Measurements from ENCODE around the gene EXPH5. TPM values are rescaled to one million over a fixed set of nuclear protein-coding genes. Genes with fewer than 3 reads are reported as not detected.

EXPH5 gene
- total and polyA plus RNA-seq, 2 experiments from 2014 or later, result not detected

DNA sequence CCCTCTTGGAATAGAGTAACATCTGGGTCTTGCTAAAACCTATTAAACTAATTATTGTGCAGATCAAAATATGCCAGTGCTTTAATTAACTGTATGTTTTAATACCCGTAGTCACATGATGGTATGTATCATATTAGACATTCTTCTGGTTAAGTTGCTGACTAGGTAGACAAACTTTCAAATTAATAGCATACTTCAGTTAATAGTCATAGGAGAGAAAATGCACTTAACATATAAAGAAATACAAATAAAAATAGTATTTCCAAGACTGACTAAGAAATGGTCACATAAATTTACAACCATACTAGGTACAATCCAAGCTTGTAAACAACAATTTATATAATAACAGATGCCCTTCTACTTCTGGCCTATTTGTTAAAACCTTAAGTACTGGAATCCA, 7.6 kb upstream of the EXPH5 start:
- TF ChIP-seq EZH2phosphoT487 (IDR thresholded peaks at IDR 0.05; ENCODE audit: insufficient read depth, low read depth) (no peak), EZH2 (IDR thresholded peaks at IDR 0.05; ENCODE audit: insufficient read depth, poor library complexity, severe bottlenecking) (no peak)
- H3K4me1 ChIP-seq (ENCODE audit: insufficient read depth), result peaks cover 4% of the 10 kb centered on the region; the same call in 1 of the 2 replicates
- H3K27me3 ChIP-seq (replicated peaks; ENCODE audit: insufficient read depth), result peaks cover 23% of the 10 kb centered on the region
- no peak overlapping the region for H3K4me2 ChIP-seq (ENCODE audit: unreplicated experiment)
- H3K4me3 ChIP-seq, result no peak overlapping the region
- WGBS, 2 experiments (ENCODE audit: low coverage in 1 of 2, low lambda C conversion rate in 2 of 2, missing lambda C conversion rate in 2 of 2), result 17 to 18% methylated on average over 1 of the region's 1 CpG
- H3K9ac ChIP-seq, result no peak overlapping the region
- no peaks in the 10 kb centered on the region for H3K79me2 ChIP-seq (ENCODE audit: insufficient read depth)
- no peak overlapping the region for H3K27ac ChIP-seq
- no peaks in the 10 kb centered on the region for H3K36me3 ChIP-seq (ENCODE audit: low read depth)
- H3K9me2 ChIP-seq (ENCODE audit: insufficient read depth), result no peaks in the 10 kb centered on the region
- H3K9me3 ChIP-seq (ENCODE audit: low read depth), result no peaks in the 10 kb centered on the region
- peak; percentile 33 for DNase-seq
- no peaks in the 10 kb centered on the region for H3F3A ChIP-seq (ENCODE audit: insufficient read depth)
- in situ Hi-C loops (cut with MboI), result no loop called here
- H2AFZ ChIP-seq, result no peak overlapping the region
- no peaks in the 10 kb centered on the region for H4K20me1 ChIP-seq (ENCODE audit: insufficient read depth)

- no peak overlapping the region for H3K4me3 ChIP-seq
- WGBS, 2 experiments (ENCODE audit: low coverage in 1 of 2, low lambda C conversion rate in 2 of 2, missing lambda C conversion rate in 2 of 2), result 79 to 89% methylated on average over 2 of the region's 2 CpGs
- no peaks in the 10 kb centered on the region for H3K36me3 ChIP-seq (ENCODE audit: low read depth)
- no peak overlapping the region for H3K9ac ChIP-seq
- H2AFZ ChIP-seq, result no peak overlapping the region
- in situ Hi-C loops (cut with MboI), result no loop called here
- H4K20me1 ChIP-seq (ENCODE audit: insufficient read depth), result no peaks in the 10 kb centered on the region
- no peaks in the 10 kb centered on the region for H3K9me2 ChIP-seq (ENCODE audit: insufficient read depth)
- no peaks in the 10 kb centered on the region for H3K9me3 ChIP-seq (ENCODE audit: low read depth)
- no peak overlapping the region for H3K27ac ChIP-seq
- DNase-seq, result no peak
- no peak for TF ChIP-seq EZH2 (IDR thresholded peaks at IDR 0.05; ENCODE audit: insufficient read depth, poor library complexity, severe bottlenecking)
- H3F3A ChIP-seq (ENCODE audit: insufficient read depth), result no peaks in the 10 kb centered on the region
- peaks cover 32% of the 10 kb centered on the region for H3K27me3 ChIP-seq (replicated peaks; ENCODE audit: insufficient read depth)
- H3K4me1 ChIP-seq (ENCODE audit: insufficient read depth), result peaks cover 4% of the 10 kb centered on the region; the same call in 1 of the 2 replicates
- no peak overlapping the region for H3K4me2 ChIP-seq (ENCODE audit: unreplicated experiment)
- H3K79me2 ChIP-seq (ENCODE audit: insufficient read depth), result no peaks in the 10 kb centered on the region
Observed at GRCh38 chr11:108599978-108600377, 6.4 kb upstream of the EXPH5 start.

- Histone ChIP-seq H2AFZ (no peak overlapping the region), H3K4me1 (ENCODE audit: insufficient read depth) (peaks cover 4% of the 10 kb centered on the region; the same call in 1 of the 2 replicates), H3K27ac (no peak overlapping the region), H3K36me3 (ENCODE audit: low read depth) (no peaks in the 10 kb centered on the region), H3F3A (ENCODE audit: insufficient read depth) (no peaks in the 10 kb centered on the region), H3K9me2 (ENCODE audit: insufficient read depth) (no peaks in the 10 kb centered on the region), H3K9ac (no peak overlapping the region), H3K9me3 (ENCODE audit: low read depth) (no peaks in the 10 kb centered on the region), H4K20me1 (ENCODE audit: insufficient read depth) (no peaks in the 10 kb centered on the region), H3K27me3 (replicated peaks; ENCODE audit: insufficient read depth) (peaks cover 45% of the 10 kb centered on the region), H3K4me3 (no peak overlapping the region), H3K79me2 (ENCODE audit: insufficient read depth) (no peaks in the 10 kb centered on the region), H3K4me2 (ENCODE audit: unreplicated experiment) (no peak overlapping the region)
- in situ Hi-C loops (cut with MboI), result no loop called here
- TF ChIP-seq EZH2 (IDR thresholded peaks at IDR 0.05; ENCODE audit: insufficient read depth, poor library complexity, severe bottlenecking) (no peak), EZH2phosphoT487 (IDR thresholded peaks at IDR 0.05; ENCODE audit: insufficient read depth, low read depth) (no peak)
- DNase-seq, result no peak
- 52 to 65% methylated on average over 5 of the region's 5 CpGs for WGBS, 2 experiments (ENCODE audit: low coverage in 1 of 2, low lambda C conversion rate in 2 of 2, missing lambda C conversion rate in 2 of 2)
Observed at GRCh38 chr11:108597736-108598355, 4.3 kb upstream of the EXPH5 start.

GRCh38 chr11:108596701-108597100, 3.1 kb upstream of the EXPH5 start:
- Histone ChIP-seq H3K79me2 (ENCODE audit: insufficient read depth) (no peaks in the 10 kb centered on the region), H3K36me3 (ENCODE audit: low read depth) (no peaks in the 10 kb centered on the region), H3K27me3 (replicated peaks; ENCODE audit: insufficient read depth) (peaks cover 56% of the 10 kb centered on the region), H3K4me3 (no peak overlapping the region), H3K4me2 (ENCODE audit: unreplicated experiment) (no peak overlapping the region), H3K9ac (no peak overlapping the region), H3K9me2 (ENCODE audit: insufficient read depth) (no peaks in the 10 kb centered on the region), H4K20me1 (ENCODE audit: insufficient read depth) (no peaks in the 10 kb centered on the region), H3K9me3 (ENCODE audit: low read depth) (no peaks in the 10 kb centered on the region), H3F3A (ENCODE audit: insufficient read depth) (no peaks in the 10 kb centered on the region), H2AFZ (no peak overlapping the region), H3K27ac (no peak overlapping the region), H3K4me1 (ENCODE audit: insufficient read depth) (peaks cover 4% of the 10 kb centered on the region; the same call in 1 of the 2 replicates)
- in situ Hi-C loops (cut with MboI), result no loop called here
- DNase-seq, result no peak
- no peak for TF ChIP-seq EZH2phosphoT487 (IDR thresholded peaks at IDR 0.05; ENCODE audit: insufficient read depth, low read depth)
- no peak for TF ChIP-seq EZH2 (IDR thresholded peaks at IDR 0.05; ENCODE audit: insufficient read depth, poor library complexity, severe bottlenecking)
- 8 to 13% methylated on average over 2 of the region's 2 CpGs for WGBS, 2 experiments (ENCODE audit: low coverage in 1 of 2, low lambda C conversion rate in 2 of 2, missing lambda C conversion rate in 2 of 2)
